ENCODE results near the gene TOM1L2. TPM values are rescaled to one million over a fixed set of nuclear protein-coding genes. Genes with fewer than 3 reads are reported as not detected.
"Not testable (repeated sequence)": the region's sequence is repeated elsewhere in the genome, so short reads cannot be mapped to it uniquely, and the experiment has no call there.

TOM1L2 gene
- total RNA-seq, 1 donor from 2014 or later = 10.0 TPM

DNA sequence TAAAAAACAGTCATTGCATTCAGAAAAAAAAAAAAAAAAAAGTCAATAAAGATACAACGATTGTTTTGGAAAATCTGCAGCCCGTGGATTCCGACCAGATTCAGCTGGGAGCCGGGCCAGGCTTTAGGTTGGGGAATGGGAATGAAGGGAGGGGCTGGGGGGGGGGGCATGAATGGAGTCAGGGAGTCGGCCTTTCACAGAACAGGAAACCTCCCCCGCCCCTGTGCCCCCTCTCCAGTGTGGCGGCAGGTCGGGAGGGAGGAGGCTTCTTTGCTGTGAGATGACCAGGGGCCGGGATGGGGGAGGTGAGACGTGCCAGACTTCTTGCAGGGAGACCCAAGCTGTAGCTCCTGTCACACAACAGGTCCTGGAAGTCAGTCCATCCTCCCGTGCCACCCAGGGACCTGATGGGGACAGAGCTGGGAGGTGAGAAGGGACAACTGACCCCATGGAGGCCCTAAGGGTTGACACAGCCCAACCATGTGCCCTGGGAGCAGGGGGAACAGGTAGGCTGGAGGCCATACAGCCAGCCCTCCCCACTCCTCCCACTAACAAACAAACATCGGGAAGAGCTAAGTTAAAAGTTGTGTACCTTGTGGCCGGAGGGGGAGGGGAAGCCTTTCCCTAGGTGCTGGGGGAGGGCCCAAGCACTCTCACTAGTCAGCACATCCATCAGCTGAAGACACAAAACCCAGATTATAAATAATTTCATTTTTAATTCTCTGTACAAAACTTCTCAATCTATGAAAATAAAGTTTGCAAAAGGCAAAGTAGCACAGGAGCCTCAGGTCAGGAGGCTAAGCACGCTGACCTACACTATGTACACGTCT is 160.6 kb downstream of the TOM1L2 start:
- H3K4me1 Mint-ChIP-seq = peaks cover 10% of the 10 kb centered on the region
- no peak overlapping the region for H3K4me3 Mint-ChIP-seq
- peaks cover 42% of the 10 kb centered on the region for H3K36me3 Mint-ChIP-seq (ENCODE audit: low read depth)
- peak overlapping the region; percentile 56 for H3K27ac Mint-ChIP-seq
- no peaks in the 10 kb centered on the region for H3K27me3 Mint-ChIP-seq
- intact Hi-C loops (cut with micrococcal nuclease) = loop anchor here (1.0 kb wide), 1 partner anchor 49 kb away; no protein-coding TSS in a partner anchor
- DNase-seq = no peak
- no peaks in the 10 kb centered on the region for H3K9me3 Mint-ChIP-seq

DNA sequence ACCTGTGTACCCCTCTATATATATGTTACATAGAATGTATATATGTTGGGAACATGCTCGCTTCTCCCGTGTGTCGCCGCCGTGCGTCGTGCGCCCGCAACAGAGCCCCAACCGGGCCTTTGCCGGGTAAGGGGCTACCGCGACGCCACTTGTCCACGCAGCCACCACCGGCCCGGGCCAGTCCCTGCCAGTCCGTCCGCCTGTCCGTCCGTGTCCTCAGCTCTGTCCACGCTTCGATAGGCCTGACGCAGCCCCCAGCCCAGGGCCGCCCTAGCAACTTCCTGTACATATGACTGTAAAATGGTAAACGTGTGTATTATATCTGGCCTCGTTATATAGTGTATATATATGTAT is 161.3 kb downstream of the TOM1L2 start:
- Mint-ChIP-seq H3K9me3 (no peaks in the 10 kb centered on the region), H3K4me3 (no peak overlapping the region), H3K27me3 (no peaks in the 10 kb centered on the region), H3K36me3 (ENCODE audit: low read depth) (peaks cover 36% of the 10 kb centered on the region), H3K4me1 (peaks cover 10% of the 10 kb centered on the region), H3K27ac (no peak overlapping the region)
- intact Hi-C loops (cut with micrococcal nuclease) = no loop called here
- DNase-seq = no peak

- no peaks in the 10 kb centered on the region for H3K27me3 Mint-ChIP-seq
- no peak overlapping the region for H3K4me3 Mint-ChIP-seq
- intact Hi-C loops (cut with micrococcal nuclease) = no loop called here
- no peak overlapping the region for H3K27ac Mint-ChIP-seq
- peaks cover 10% of the 10 kb centered on the region for H3K4me1 Mint-ChIP-seq
- H3K9me3 Mint-ChIP-seq = no peaks in the 10 kb centered on the region
- no peak for DNase-seq
- peaks cover 34% of the 10 kb centered on the region for H3K36me3 Mint-ChIP-seq (ENCODE audit: low read depth)
Measured at GRCh38 chr17:17810084-17810894, 161.9 kb downstream of the TOM1L2 start.

DNA sequence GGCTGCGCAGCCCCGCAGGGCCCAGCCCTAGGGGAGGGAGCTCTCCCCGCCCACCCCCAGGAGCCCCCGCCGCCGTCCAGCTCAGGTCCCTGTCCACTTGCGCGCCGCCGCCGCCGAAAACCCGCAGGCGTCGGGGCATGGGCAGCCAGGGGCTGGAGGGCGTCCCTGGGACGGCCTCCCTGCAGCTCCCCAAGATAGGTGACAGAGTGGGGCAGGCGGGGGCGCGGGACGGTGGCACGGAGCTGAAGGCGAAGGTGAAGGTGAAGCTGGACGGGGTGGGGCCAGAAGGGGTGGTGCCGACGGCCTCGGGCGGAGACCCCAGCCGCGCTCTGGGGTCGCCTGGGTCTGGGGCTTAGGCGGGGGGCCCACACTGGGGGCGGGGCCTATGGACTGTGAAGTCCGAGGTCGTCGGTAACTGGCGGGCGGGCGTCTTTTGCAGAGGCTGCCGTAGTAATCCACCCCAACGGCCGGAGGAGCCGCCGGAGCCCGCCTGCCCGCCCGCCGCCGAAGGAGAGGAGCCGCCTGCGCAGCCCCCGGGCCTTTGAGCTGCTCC is 162.6 kb downstream of the TOM1L2 start:
- Mint-ChIP-seq H3K27me3 (no peaks in the 10 kb centered on the region), H3K36me3 (ENCODE audit: low read depth) (peaks cover 32% of the 10 kb centered on the region), H3K9me3 (no peaks in the 10 kb centered on the region), H3K4me1 (peaks cover 10% of the 10 kb centered on the region), H3K27ac (no peak overlapping the region), H3K4me3 (no peak overlapping the region)
- DNase-seq = no peak
- intact Hi-C loops (cut with micrococcal nuclease) = no loop called here

- H3K27me3 Mint-ChIP-seq = no peaks in the 10 kb centered on the region
- no peak overlapping the region for H3K4me3 Mint-ChIP-seq
- no peak for DNase-seq
- H3K27ac Mint-ChIP-seq = peak overlapping the region; percentile 61
- no peaks in the 10 kb centered on the region for H3K9me3 Mint-ChIP-seq
- peaks cover 10% of the 10 kb centered on the region for H3K4me1 Mint-ChIP-seq
- intact Hi-C loops (cut with micrococcal nuclease) = no loop called here
- peaks cover 34% of the 10 kb centered on the region for H3K36me3 Mint-ChIP-seq (ENCODE audit: low read depth)
Measured at GRCh38 chr17:17808706-17809432, 163.3 kb downstream of the TOM1L2 start.

DNA sequence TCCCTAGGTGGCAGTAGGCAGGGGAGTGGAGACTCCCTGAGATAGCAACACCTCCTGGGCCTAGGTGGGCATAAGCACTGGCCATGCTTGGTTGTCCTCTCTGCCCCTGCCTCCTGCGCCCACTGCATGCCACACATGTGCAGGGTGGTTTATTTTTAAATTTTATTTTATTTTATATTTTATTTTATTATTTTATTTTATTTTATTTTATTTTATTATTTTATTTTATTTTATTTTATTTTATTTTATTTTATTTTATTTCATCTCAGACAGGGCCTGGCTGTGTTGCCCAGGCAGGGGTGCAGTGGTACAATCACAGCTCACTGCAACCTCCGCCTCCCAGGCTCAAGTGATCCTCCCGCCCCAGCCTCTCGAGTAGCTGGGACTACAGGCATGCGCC is 164.0 kb downstream of the TOM1L2 start:
- Mint-ChIP-seq H3K4me1 (peaks cover 10% of the 10 kb centered on the region), H3K36me3 (ENCODE audit: low read depth) (peaks cover 34% of the 10 kb centered on the region)
- H3K4me3 Mint-ChIP-seq; H3K9me3 Mint-ChIP-seq; H3K27me3 Mint-ChIP-seq; DNase-seq; intact Hi-C loops (cut with micrococcal nuclease); H3K27ac Mint-ChIP-seq: not testable (repeated sequence)

DNA sequence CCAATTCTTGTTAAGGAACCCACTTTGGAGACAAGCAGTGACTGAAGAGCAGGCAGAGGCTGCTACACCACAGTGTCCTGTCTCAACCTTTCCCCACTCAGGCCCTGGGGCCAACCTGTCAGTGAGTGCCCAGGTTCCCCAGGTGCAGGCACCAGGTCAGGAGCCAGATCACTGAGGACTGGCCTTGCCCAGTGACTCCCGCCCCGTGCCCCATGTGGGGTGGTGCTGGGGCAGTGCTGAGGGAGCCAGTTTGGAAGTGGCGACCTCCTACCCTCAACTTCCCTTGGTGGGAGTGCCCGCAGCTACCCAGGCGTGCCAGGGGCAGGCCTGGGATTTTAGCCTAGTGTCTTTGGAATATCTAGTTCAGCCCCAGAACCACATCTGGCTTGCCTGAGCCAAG is 164.8 kb downstream of the TOM1L2 start:
- peaks cover 30% of the 10 kb centered on the region for H3K36me3 Mint-ChIP-seq (ENCODE audit: low read depth)
- no peak overlapping the region for H3K4me3 Mint-ChIP-seq
- intact Hi-C loops (cut with micrococcal nuclease) = no loop called here
- no peaks in the 10 kb centered on the region for H3K9me3 Mint-ChIP-seq
- DNase-seq = no peak
- no peaks in the 10 kb centered on the region for H3K27me3 Mint-ChIP-seq
- peaks cover 10% of the 10 kb centered on the region for H3K4me1 Mint-ChIP-seq
- H3K27ac Mint-ChIP-seq = peak overlapping the region; percentile 36

DNA sequence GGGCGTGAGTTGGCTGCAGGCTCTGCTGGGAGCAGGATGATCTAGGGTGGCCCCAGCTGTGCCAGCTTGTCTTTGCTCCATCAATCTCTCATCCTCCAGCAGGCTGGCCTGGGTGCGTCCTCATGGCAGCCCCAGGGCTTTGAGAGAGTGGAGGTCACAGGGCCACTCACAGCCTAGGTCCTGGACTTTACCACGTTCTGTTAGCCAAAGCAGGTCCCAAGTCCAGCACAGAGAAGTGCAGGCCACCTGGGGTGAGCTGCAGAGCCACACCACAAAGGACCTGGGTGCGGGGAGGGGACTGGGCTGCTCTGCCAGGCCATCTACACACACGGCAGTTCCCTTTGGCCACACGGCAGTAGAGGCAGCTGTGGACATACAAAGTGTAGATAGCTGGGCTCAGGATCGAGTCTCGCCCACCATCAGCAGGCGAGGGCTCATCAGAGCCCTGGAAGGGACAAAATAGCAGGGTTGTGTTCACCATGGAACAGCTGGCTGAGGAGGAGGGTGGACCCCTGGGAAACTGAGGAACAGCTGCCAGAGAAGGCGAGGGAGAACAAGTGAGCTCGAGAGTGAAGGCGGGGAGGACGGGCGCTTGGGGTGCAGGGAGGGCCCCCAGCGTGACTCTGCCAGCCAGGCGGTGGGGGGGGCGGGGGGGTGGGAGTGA is 165.5 kb downstream of the TOM1L2 start:
- no peaks in the 10 kb centered on the region for H3K9me3 Mint-ChIP-seq
- H3K4me1 Mint-ChIP-seq = peaks cover 7% of the 10 kb centered on the region
- H3K36me3 Mint-ChIP-seq (ENCODE audit: low read depth) = peaks cover 28% of the 10 kb centered on the region
- H3K27me3 Mint-ChIP-seq = no peaks in the 10 kb centered on the region
- intact Hi-C loops (cut with micrococcal nuclease) = no loop called here
- H3K27ac Mint-ChIP-seq = no peak overlapping the region
- DNase-seq = no peak
- H3K4me3 Mint-ChIP-seq = no peak overlapping the region

- intact Hi-C loops (cut with micrococcal nuclease) = no loop called here
- peaks cover 21% of the 10 kb centered on the region for H3K36me3 Mint-ChIP-seq (ENCODE audit: low read depth)
- no peaks in the 10 kb centered on the region for H3K9me3 Mint-ChIP-seq
- no peak overlapping the region for H3K4me3 Mint-ChIP-seq
- DNase-seq = no peak
- no peak overlapping the region for H3K27ac Mint-ChIP-seq
- no peaks in the 10 kb centered on the region for H3K27me3 Mint-ChIP-seq
- H3K4me1 Mint-ChIP-seq = peaks cover 4% of the 10 kb centered on the region
Measured at GRCh38 chr17:17806035-17806434, 166.2 kb downstream of the TOM1L2 start.

DNA sequence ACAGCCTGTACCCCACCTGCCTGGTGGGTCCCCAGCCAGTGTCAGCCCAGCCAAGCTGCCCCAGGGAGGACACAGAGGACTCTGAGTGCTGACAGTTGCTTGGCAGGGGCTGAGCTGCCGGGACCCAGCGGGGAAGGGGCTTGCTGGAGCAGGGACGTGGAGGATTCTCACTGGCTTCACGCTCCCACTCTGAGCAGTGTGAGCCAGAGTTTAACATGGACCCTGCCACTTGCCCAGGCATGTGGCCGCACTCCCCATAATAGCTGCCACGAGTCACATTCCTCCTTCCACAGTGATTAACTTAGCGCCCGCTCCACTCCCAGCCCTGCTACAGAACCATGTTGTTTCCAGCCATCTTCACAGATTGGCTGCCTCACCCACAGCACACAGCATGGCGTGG is 166.6 kb downstream of the TOM1L2 start:
- Mint-ChIP-seq H3K36me3 (ENCODE audit: low read depth) (peaks cover 18% of the 10 kb centered on the region), H3K27me3 (no peaks in the 10 kb centered on the region), H3K4me3 (no peak overlapping the region), H3K4me1 (peaks cover 4% of the 10 kb centered on the region), H3K27ac (no peak overlapping the region), H3K9me3 (no peaks in the 10 kb centered on the region)
- intact Hi-C loops (cut with micrococcal nuclease) = no loop called here
- DNase-seq = no peak

DNA sequence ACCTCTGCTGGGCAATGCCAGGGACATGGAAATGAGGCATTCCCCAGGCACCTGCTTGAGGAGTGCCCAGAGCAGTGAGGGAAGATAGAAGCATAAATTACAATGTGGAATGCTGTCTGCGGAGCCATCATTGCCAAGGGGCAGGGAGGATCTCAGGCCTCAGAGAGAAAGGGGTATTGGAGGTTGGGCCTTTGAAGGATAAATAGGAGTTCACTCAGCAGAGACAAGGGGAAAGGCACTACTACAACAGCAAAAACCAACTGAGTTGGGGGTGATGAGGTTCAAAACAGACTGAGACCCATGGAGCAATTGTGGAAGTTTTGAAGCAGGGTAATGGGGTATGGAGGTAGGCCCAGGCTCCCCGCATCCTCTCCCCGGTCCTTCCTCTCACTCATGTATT is 168.2 kb downstream of the TOM1L2 start:
- peaks cover 17% of the 10 kb centered on the region for H3K36me3 Mint-ChIP-seq (ENCODE audit: low read depth)

DNA sequence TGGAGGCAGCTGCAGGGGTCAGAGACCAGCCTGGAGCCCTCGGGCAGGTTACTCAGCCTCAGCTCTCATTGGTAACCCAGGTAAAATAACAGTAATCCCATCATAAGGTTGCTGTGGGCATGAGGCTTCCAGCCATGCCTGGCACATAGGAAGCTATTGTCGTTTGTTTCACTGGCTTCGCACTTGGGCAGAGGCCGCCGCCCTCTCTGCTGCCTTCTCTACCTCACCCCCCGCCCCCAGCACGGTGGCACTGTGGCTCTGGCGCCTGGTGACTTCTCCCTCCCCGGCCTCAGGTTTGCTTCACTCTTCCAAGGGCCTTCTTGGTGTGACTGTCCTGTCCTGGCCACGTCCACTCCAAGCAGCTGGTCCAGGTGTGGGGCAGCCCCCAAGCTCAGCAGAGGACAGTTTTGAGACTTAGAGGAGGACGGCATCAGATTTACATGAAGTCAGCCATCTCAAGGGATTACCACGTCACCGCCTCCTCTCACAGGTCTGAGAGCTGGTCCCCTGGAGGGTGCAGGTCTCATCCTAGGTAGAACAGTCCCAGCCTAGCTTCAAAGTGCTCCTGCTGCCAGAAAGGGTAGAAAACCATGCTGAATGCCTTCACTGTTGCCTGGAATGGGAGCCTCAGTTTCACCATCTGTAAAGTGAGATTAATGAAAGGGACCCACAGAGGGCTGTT is 170.3 kb downstream of the TOM1L2 start:
- intact Hi-C loops (cut with micrococcal nuclease) = no loop called here
- H3K27ac Mint-ChIP-seq = no peak overlapping the region
- peaks cover 17% of the 10 kb centered on the region for H3K36me3 Mint-ChIP-seq (ENCODE audit: low read depth)
- H3K9me3 Mint-ChIP-seq = no peaks in the 10 kb centered on the region
- no peak overlapping the region for H3K4me3 Mint-ChIP-seq
- DNase-seq = no peak
- peaks cover 2% of the 10 kb centered on the region for H3K4me1 Mint-ChIP-seq
- H3K27me3 Mint-ChIP-seq = no peaks in the 10 kb centered on the region

More for the DNA sequence above, 168.2 kb downstream of the TOM1L2 start:
- Mint-ChIP-seq H3K9me3 (no peaks in the 10 kb centered on the region), H3K27me3 (no peaks in the 10 kb centered on the region), H3K27ac (no peak overlapping the region), H3K4me1 (peaks cover 4% of the 10 kb centered on the region), H3K4me3 (no peak overlapping the region)
- intact Hi-C loops (cut with micrococcal nuclease) = no loop called here
- DNase-seq = no peak

- Mint-ChIP-seq H3K9me3 (no peaks in the 10 kb centered on the region), H3K4me3 (no peak overlapping the region), H3K4me1 (no peaks in the 10 kb centered on the region), H3K27ac (no peak overlapping the region), H3K27me3 (no peaks in the 10 kb centered on the region), H3K36me3 (ENCODE audit: low read depth) (peaks cover 13% of the 10 kb centered on the region)
- intact Hi-C loops (cut with micrococcal nuclease) = no loop called here
- DNase-seq = no peak
Measured at GRCh38 chr17:17800504-17801021, 171.6 kb downstream of the TOM1L2 start.
